DLD1 (cell line): ENCODE results near the gene PSMB7.

ENCODE experiments used
- in situ Hi-C: cut with HindIII; loops from 2 replicates; pipeline ENCODE4 v1.10.0; 2017; ENCODE audit warnings: low sequenced_read_pairs

PSMB7 gene

GRCh38 chr9:124412228-124412575, 3.0 kb downstream of the PSMB7 start:
- in situ Hi-C loops = no loop called here

- in situ Hi-C loops = no loop called here
These were observed 3.6 kb downstream of the PSMB7 start for GRCh38 chr9:124411514-124412227.

- in situ Hi-C loops = no loop called here
These were observed 4.8 kb downstream of the PSMB7 start for GRCh38 chr9:124410321-124410913.

GRCh38 chr9:124409410-124409809, 5.8 kb downstream of the PSMB7 start:
- in situ Hi-C loops = no loop called here

DNA sequence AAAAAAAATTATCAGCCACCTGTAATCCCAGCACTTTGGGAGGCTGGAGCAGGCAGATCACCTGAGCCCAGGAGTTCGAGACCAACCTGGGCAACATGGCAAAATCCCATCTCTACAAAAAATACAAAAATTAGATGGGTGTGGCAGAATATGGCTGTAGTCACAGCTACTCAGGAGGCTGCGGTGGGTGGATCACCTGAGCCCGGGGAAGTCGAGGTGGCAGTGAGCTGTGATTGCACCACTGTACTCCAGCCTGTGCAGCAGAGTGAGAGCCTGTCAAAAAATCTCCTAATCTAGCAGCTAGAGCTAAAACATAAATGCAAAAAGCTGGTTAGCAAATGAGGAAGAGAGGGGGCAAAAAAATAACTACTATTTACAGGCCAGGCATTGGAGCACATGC, 12.0 kb downstream of the PSMB7 start:
- in situ Hi-C loops = no loop called here

GRCh38 chr9:124399968-124400940, 15.0 kb downstream of the PSMB7 start:
- in situ Hi-C loops = loop anchor here (25.0 kb wide), 1 partner anchor 288 kb away; no protein-coding TSS in a partner anchor

- in situ Hi-C loops = loop anchor here (25.0 kb wide), 1 partner anchor 287 kb away; no protein-coding TSS in a partner anchor
These were observed 15.8 kb downstream of the PSMB7 start for GRCh38 chr9:124399323-124399967.

- in situ Hi-C loops = loop anchor here (25.0 kb wide), 1 partner anchor 286 kb away; no protein-coding TSS in a partner anchor
These were observed 16.9 kb downstream of the PSMB7 start for GRCh38 chr9:124398191-124398935.

GRCh38 chr9:124395826-124396225, 19.4 kb downstream of the PSMB7 start:
- in situ Hi-C loops = loop anchor here (25.0 kb wide), 1 partner anchor 284 kb away; no protein-coding TSS in a partner anchor

DNA sequence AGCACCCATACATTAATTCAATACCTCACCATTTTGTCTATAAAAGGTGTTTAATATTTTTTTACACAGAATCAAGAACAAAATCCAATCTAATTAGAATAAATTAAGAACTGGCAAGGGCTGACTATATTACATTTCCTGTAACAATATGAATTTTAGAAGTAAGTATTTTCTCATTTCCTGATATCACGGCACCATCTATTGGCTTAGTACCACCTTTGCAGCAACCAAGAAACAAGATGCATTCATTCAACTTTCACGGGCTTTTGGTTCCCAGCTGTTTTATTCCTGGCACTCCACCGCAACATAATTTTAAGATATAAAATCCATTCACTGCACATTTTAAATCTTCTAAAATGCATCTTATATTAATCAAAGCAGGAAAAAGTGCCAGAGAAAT, 20.6 kb downstream of the PSMB7 start:
- in situ Hi-C loops = loop anchor here (25.0 kb wide), 1 partner anchor 282 kb away; no protein-coding TSS in a partner anchor

GRCh38 chr9:124394167-124394566, 21.1 kb downstream of the PSMB7 start:
- in situ Hi-C loops = loop anchor here (25.0 kb wide), 1 partner anchor 282 kb away; no protein-coding TSS in a partner anchor

DNA sequence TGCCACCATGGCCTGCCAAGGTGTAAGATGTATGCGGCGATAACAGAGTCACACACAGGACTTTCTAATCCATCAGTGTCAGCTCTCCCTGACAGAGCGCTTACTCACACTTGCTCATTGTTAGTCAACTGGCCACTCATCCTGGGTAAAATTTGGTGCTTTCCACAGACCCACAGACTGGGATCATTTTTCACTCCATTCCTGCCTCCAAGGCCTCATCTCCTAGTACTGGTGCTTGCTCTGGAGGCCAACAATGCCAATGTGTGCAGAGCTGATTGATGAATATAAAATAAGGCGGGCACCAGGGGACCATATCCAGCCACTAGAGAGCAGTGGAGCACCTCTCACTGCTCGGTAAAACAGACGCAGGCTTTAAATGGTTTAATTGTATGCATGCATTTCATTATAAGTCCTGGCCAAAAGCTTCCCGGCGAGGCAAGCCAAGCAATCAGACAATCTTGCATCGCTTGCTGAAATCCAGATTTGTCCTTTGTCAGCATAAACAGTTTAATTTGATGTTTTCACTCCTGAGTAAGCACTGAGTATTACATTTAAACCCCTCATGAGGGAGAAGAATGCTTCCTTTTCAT, 22.3 kb downstream of the PSMB7 start:
- in situ Hi-C loops = loop anchor here (25.0 kb wide), 1 partner anchor 281 kb away; no protein-coding TSS in a partner anchor

DNA sequence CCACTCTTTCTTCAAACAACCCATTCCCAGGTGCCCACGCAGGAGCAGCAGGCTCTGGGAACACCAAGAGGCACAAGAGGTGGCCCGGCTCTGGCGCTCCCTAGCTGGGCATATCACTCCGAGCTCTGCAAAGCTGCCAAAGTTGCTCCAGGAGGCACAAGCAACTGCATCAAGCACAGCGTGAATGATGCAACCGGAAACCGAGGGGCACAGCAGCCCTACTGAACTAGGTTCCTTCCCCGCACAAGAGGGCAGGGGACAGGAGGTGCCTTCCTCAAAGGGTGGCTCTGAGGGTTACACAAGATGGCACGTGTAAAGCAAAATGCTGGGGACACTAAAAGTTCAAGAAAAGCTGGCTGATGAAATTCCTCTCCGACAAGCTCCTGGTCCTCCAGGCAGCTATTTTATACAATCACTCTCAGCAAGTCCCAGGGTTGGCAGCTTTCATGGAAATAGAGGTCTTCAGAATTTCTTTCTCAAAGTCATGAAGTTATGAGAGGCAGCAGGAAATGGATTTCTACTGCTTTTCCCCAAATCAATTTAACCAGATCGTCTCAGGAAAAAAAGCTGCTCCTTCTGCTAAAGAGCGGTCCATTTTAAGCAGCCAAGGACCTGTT, 22.9 kb downstream of the PSMB7 start:
- in situ Hi-C loops = loop anchor here (25.0 kb wide), 1 partner anchor 280 kb away; no protein-coding TSS in a partner anchor

DNA sequence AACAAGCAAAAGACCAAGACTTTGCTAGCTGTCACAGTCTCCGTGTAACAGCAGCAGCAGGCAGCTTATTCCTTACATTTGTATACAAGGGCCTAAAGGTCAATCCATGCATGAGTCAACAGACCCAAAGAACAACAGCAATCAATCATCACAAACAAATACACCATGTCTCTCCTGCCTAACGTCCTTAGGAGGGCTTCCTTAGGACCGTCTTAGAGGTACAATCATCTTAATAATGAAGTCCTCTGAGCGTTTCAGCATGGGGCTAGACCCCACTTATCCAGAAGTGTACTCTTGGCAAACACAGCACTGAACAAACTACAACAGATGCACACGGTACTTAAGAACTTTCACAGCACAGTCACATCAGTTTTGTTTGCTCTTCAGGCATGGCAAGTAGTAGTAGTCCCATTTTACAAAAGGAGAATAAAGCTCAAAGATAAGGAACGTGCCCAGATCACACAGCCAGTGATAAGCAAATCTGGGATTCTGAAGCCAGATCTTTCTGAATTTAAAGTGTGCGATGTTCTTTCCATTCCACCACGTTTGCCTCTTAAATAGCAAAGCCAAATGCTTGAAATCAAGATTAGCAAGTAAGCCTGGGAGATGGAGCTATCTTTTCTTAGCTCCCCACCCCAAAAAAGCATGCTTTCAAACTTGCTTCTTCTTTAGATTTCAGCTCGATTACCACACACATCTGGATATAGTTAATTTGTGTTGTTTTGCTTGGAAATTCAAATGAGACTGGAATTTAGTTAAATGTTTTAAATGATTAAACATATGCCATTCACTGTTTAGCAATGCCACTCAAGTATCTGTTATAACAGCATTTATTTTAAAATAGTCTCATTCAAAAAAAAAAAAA, 24.2 kb downstream of the PSMB7 start:
- in situ Hi-C loops = loop anchor here (25.0 kb wide), 1 partner anchor 279 kb away; no protein-coding TSS in a partner anchor

DNA sequence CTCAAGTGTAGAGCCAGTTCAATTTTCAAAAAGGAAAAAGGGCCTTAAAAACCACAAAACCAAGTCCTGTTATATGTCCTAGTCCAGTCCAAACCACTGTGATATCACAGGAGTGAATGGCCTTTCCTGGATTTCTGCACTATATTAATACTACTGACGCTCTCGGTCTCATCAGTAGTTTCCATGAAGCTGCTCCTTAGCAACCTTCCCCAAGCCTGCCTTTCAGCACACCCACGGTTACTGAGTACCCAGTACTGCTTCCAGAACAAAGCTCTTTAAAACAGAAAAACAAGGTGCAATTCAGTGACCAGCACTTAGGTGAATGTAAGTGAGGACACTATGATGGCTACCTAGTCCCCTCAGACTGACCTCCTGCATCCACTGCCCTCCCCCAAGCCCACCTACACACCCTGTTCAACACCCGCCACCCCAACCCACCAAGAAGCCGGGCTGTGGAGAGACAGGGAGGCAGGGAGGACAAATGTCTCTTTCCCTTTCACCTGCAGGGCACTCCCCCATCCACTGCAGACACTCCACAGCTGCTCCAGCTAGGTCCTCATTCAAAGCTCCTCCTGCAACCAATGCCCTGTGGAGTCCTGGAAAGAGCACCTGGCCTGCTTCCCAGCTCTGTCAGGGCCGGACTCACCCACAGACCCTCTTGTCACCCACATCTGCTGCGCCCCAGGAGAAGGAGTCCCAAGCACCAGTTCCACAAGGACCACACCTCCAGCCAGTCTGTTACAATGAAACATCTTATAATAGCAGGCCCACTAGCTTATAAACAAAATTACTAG, 25.9 kb downstream of the PSMB7 start:
- in situ Hi-C loops = loop anchor here (25.0 kb wide), 1 partner anchor 277 kb away; no protein-coding TSS in a partner anchor

- in situ Hi-C loops = loop anchor here (25.0 kb wide), 1 partner anchor 276 kb away; no protein-coding TSS in a partner anchor
These were observed 26.8 kb downstream of the PSMB7 start for GRCh38 chr9:124388275-124389048.
